ENCODE results near the gene SMIM43.

- TF ChIP-seq ELF4 (CRISPR knock-in tag; IDR thresholded peaks at IDR 0.05; ENCODE audit: low read depth): no peak
- TF ChIP-seq, protein P1, sequence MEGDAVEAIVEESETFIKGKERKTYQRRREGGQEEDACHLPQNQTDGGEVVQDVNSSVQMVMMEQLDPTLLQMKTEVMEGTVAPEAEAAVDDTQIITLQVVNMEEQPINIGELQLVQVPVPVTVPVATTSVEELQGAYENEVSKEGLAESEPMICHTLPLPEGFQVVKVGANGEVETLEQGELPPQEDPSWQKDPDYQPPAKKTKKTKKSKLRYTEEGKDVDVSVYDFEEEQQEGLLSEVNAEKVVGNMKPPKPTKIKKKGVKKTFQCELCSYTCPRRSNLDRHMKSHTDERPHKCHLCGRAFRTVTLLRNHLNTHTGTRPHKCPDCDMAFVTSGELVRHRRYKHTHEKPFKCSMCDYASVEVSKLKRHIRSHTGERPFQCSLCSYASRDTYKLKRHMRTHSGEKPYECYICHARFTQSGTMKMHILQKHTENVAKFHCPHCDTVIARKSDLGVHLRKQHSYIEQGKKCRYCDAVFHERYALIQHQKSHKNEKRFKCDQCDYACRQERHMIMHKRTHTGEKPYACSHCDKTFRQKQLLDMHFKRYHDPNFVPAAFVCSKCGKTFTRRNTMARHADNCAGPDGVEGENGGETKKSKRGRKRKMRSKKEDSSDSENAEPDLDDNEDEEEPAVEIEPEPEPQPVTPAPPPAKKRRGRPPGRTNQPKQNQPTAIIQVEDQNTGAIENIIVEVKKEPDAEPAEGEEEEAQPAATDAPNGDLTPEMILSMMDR (IDR thresholded peaks at IDR 0.05): no peak
- no peak for TF ChIP-seq OVOL2 (CRISPR knock-in tag; IDR thresholded peaks at IDR 0.05; ENCODE audit: borderline replicate concordance)
- TF ChIP-seq CREM (CRISPR knock-in tag; IDR thresholded peaks at IDR 0.05): no peak
- no peak for TF ChIP-seq JUN (CRISPR knock-in tag; IDR thresholded peaks at IDR 0.05)
- TF ChIP-seq CBFB (CRISPR knock-in tag; IDR thresholded peaks at IDR 0.05; ENCODE audit: low read depth): no peak
- TF ChIP-seq, protein P2, sequence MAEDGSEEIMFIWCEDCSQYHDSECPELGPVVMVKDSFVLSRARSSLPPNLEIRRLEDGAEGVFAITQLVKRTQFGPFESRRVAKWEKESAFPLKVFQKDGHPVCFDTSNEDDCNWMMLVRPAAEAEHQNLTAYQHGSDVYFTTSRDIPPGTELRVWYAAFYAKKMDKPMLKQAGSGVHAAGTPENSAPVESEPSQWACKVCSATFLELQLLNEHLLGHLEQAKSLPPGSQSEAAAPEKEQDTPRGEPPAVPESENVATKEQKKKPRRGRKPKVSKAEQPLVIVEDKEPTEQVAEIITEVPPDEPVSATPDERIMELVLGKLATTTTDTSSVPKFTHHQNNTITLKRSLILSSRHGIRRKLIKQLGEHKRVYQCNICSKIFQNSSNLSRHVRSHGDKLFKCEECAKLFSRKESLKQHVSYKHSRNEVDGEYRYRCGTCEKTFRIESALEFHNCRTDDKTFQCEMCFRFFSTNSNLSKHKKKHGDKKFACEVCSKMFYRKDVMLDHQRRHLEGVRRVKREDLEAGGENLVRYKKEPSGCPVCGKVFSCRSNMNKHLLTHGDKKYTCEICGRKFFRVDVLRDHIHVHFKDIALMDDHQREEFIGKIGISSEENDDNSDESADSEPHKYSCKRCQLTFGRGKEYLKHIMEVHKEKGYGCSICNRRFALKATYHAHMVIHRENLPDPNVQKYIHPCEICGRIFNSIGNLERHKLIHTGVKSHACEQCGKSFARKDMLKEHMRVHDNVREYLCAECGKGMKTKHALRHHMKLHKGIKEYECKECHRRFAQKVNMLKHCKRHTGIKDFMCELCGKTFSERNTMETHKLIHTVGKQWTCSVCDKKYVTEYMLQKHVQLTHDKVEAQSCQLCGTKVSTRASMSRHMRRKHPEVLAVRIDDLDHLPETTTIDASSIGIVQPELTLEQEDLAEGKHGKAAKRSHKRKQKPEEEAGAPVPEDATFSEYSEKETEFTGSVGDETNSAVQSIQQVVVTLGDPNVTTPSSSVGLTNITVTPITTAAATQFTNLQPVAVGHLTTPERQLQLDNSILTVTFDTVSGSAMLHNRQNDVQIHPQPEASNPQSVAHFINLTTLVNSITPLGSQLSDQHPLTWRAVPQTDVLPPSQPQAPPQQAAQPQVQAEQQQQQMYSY (CRISPR knock-in tag; IDR thresholded peaks at IDR 0.05): no peak
- no peak for TF ChIP-seq ARID4B (CRISPR knock-in tag; IDR thresholded peaks at IDR 0.05; ENCODE audit: borderline replicate concordance)
- no peak for TF ChIP-seq ZNF121 (CRISPR knock-in tag; IDR thresholded peaks at IDR 0.05)
- no peak for TF ChIP-seq ZSCAN18 (CRISPR knock-in tag; IDR thresholded peaks at IDR 0.05)
- no peak for TF ChIP-seq STAT6 (CRISPR knock-in tag; conservative IDR thresholded peaks at IDR 0.05; ENCODE audit: low read depth)
Measured at GRCh38 chr4:121801715-121802075, 36.7 kb upstream of the SMIM43 start.
